ENCODE data around the gene TXNL4A.

DNA sequence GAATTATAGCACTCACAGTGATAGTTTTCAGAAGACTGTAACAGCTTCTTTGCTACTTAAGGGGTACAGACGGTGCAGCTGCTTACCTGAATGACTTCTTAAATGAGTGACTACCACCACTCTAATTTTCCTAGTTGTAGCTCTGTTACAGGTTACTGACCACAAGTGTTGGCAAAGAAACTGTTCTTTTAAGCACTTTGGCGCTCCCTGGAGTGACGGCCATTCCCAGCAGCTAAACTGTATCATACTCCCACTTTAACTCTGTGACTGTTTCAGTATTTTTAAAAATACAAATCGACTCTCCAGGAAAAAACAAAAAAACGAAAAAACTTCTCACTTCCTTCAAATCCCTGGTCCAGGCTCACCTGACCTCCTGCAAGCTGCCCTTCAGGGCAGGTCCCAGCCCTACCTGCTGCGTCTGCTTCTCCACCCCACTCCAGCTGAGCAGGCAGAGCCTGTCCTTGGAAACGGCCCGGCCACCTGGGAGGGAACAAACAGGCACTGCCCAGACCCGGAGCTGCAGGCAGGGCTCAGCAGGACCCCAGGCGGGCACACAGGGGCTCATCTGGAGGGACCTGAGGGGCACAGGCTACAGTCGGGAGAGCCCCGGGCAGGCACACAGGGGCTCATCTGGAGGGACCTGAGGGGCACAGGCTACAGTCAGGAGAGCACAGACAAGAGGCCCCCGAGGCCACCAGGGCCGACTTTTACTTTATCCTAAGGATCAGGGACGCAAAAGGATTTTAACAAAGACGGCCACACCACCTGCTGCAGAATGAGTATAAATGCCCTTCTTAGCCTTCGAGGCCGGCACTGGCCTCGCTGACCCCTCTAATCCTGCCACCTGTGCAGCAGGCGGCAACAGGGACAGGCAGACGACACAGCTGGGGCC is 61.4 kb downstream of the TXNL4A start:
- TF ChIP-seq EZH2 (IDR thresholded peaks at IDR 0.05; ENCODE audit: borderline replicate concordance, low read length): no peak
- TF ChIP-seq, protein P1, sequence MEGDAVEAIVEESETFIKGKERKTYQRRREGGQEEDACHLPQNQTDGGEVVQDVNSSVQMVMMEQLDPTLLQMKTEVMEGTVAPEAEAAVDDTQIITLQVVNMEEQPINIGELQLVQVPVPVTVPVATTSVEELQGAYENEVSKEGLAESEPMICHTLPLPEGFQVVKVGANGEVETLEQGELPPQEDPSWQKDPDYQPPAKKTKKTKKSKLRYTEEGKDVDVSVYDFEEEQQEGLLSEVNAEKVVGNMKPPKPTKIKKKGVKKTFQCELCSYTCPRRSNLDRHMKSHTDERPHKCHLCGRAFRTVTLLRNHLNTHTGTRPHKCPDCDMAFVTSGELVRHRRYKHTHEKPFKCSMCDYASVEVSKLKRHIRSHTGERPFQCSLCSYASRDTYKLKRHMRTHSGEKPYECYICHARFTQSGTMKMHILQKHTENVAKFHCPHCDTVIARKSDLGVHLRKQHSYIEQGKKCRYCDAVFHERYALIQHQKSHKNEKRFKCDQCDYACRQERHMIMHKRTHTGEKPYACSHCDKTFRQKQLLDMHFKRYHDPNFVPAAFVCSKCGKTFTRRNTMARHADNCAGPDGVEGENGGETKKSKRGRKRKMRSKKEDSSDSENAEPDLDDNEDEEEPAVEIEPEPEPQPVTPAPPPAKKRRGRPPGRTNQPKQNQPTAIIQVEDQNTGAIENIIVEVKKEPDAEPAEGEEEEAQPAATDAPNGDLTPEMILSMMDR (conservative IDR thresholded peaks at IDR 0.05 in 1 of 2, IDR thresholded peaks at IDR 0.05 in 1 of 2; ENCODE audit: extremely low read depth in 1 of 2, insufficient read depth in 1 of 2, low read depth in 1 of 2, low read length in 2 of 2): no peak

Measured in mammary epithelial cell (primary cell).